Activated CD8-positive, alpha-beta memory T cell treated with anti-CD3 and anti-CD28 coated beads for 36 hours (primary cell): Measurements from ENCODE around the gene ANKRD11. TPM values are rescaled to one million over a fixed set of nuclear protein-coding genes. Genes with fewer than 3 reads are reported as not detected.

Experiments
- CTCF ChIA-PET: fragments of 350-600 bp; sonication (Branson Sonifier 250); formaldehyde crosslinking; loops from one replicate; lab custom pipeline; 2021; ENCODE audit warnings: antibody characterized with exemption; lab: Charles Lee
- POLR2A ChIA-PET: fragments of 350-600 bp; sonication (Branson Sonifier 250); formaldehyde crosslinking; loops from one replicate; lab custom pipeline; 2021; ENCODE audit warnings: antibody characterized with exemption; lab: Charles Lee
- total RNA-seq, 2 experiments: library from RNA; stranded (reverse); gene quantifications; one replicate each; pipeline ENCODE4 v1.2.3, GENCODE V29; 2021

ANKRD11 gene
- total RNA-seq: 100 to 1,000 TPM; 152 to 159 TPM

- CTCF ChIA-PET: interaction anchor here (0.7 to 1.6 kb wide), 4 partner anchors 11 to 158 kb away, joined by 3 to 7 read pairs (median 4); no protein-coding TSS in a partner anchor
- POLR2A ChIA-PET: interaction anchor here (0.6 to 2.5 kb wide), 7 partner anchors 14 to 249 kb away, joined by 3 to 17 read pairs (median 3); partner anchors contain the start of gene SPG7
These were observed at the start of gene ANKRD11 for GRCh38 chr16:89490439-89491237. Gene ANKRD11 (minus strand): TSS chr16:89490561. CDS start chr16:89317019, 173,542 bp downstream.

- CTCF ChIA-PET: interaction anchor here (1.5 kb wide), 1 partner anchor 11 kb away, joined by 5 read pairs; no protein-coding TSS in a partner anchor
- POLR2A ChIA-PET: no interaction called here
These were observed 47.9 kb upstream of the ANKRD11 start for GRCh38 chr16:89538286-89538685.

- ChIA-PET POLR2A (no interaction called here), CTCF (interaction anchor here (1.5 kb wide), 1 partner anchor 12 kb away, joined by 5 read pairs; no protein-coding TSS in a partner anchor)
These were observed 47.2 kb upstream of the ANKRD11 start for GRCh38 chr16:89537549-89537925.

DNA sequence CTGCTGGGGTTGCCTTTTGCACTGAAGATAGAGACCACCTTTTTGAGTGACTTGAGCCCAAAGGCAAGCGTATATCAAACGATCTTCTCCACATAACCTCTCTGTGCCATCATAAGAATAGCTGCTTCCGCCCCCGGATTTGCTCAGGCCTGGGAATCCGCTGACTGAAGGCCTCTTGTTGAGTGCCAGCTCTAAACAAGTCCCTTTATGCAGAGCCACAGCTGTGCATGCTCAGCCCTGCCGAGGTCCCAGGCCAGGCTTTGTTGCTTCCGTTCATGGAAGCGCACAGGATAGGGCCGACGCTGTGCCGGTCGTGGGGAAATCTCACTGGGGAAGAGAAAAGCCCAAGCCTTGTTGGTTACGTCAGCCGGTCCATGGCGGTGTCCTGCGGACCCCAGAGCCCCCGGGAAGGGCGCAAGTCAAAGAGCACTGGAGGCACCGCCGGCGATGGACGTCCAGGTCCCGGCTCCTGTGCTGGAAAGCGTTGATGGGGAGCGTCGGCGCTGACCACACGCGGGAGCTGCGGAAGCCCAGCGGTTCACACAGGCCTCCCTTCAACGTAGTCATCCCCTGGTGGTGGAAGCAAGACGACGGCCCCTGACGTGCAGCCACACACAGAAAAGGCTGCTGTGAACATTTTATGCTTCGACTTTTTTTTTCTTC is 46.7 kb upstream of the ANKRD11 start:
- POLR2A ChIA-PET: no interaction called here
- CTCF ChIA-PET: interaction anchor here (1.5 kb wide), 1 partner anchor 12 kb away, joined by 5 read pairs; no protein-coding TSS in a partner anchor

DNA sequence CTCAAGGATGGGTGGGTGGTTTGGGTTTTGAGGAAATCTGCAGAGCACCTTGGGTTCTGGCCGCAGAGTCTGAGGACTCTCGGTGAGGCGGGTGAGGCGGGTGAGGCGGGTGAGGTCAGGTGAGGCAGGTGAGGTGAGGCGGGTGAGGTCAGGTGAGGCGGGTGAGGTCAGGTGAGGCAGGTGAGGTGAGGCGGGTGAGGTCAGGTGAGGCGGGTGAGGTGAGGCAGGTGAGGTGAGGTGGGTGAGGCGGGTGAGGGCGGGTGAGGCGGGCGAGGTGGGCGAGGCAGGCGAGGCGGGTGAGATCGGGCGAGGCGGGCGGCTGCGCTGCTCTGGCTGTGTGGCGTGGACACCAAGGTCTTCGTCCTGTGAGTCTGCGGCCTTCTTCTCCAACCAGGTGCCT is 46.0 kb upstream of the ANKRD11 start:
- CTCF ChIA-PET: no interaction called here
- POLR2A ChIA-PET: no interaction called here

DNA sequence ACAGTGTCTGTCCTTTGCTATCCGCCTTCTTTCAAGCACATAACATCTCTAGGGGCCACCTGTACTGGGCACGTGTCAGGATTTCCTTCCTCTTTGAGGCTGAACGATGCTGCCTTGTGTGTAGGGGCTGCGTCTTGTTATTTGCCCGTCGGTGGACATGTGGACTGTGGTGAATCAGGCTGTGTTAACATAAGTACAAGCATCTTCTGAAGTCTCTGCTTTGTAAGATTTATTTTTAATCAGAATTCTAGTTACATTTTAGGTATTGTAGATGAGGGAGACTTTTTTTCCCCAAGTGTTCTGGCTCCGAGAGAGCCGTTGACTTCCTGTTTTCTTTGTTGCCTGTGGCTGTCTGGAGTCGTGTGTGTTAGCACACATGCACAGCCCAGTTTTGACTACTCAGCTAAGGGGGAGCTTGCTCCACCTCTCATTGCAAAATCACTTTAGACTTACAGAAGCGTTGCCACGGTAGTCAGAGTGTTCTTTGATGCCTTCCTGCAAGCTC is 43.9 kb upstream of the ANKRD11 start:
- POLR2A ChIA-PET: interaction anchor here (0.7 kb wide), 1 partner anchor 10 kb away, joined by 3 read pairs; no protein-coding TSS in a partner anchor

GRCh38 chr16:89531821-89532526 is 41.6 kb upstream of the ANKRD11 start:
- ChIA-PET CTCF (interaction anchor here (1.4 kb wide), 1 partner anchor 243 kb away, joined by 4 read pairs; no protein-coding TSS in a partner anchor), POLR2A (no interaction called here)

More for the DNA sequence above, 43.9 kb upstream of the ANKRD11 start:
- CTCF ChIA-PET: no interaction called here

GRCh38 chr16:89530401-89531381 is 40.3 kb upstream of the ANKRD11 start:
- CTCF ChIA-PET: no interaction called here
- POLR2A ChIA-PET: no interaction called here

- POLR2A ChIA-PET: no interaction called here
- CTCF ChIA-PET: no interaction called here
These were observed 38.7 kb upstream of the ANKRD11 start for GRCh38 chr16:89529097-89529496.

DNA sequence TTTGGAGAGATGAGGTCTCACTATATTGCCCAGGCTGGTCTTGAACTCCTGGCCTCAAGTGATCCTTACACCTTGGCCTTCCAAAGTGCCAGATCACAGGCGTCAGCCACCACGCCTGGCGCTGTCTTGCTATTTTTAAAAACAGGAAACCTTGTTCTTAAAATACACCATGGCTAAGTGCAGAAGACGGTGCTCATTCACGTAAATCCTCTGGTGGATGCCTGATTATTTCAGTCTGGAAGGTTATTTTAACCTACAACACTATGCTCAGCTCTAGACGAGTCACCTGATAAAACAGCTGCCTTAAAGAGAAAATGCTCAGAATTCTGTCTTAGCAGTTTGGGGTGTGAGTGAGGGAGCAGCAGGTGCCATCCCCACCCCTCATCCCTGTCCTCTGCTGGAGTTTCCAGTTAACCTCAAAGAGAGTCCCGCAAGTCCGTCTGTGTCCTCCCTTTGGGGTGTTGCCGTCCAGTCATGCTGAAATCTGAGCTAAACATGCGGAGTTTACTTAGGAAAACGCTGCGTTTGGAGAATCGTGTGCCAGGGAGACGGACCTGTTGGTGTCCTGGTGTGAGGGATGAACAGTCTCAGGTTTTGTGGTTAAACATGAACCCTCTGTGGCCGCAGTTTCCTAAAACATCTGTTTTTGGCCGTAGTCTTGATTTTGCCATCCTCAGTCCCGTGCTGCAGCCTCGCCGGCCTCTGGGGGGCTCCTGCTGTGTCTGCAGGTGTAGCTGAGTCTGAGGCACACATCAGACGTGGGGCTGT is 35.0 kb upstream of the ANKRD11 start:
- POLR2A ChIA-PET: no interaction called here
- CTCF ChIA-PET: no interaction called here

GRCh38 chr16:89523680-89524344 is 33.5 kb upstream of the ANKRD11 start:
- CTCF ChIA-PET: no interaction called here
- POLR2A ChIA-PET: no interaction called here

DNA sequence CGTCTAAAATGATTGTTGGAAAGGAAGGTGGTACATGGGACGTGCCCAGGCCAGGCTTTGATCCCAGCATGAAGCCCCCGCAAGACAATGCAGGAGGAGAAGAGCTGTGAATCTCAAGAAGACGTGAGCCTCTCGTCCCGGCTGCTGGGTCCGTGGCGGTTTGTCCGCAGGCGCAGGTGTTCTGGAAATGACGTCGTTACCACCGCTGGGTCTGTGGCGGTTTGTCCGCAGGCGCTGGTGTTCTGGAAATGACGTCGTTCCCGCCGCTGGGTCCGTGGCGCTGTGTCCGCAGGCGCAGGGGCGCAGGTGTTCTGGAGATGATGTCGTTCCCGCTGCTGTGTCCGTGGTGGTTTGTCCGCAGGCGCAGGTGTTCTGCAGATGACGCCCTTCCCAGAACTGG is 31.9 kb upstream of the ANKRD11 start:
- ChIA-PET POLR2A (no interaction called here), CTCF (no interaction called here)

DNA sequence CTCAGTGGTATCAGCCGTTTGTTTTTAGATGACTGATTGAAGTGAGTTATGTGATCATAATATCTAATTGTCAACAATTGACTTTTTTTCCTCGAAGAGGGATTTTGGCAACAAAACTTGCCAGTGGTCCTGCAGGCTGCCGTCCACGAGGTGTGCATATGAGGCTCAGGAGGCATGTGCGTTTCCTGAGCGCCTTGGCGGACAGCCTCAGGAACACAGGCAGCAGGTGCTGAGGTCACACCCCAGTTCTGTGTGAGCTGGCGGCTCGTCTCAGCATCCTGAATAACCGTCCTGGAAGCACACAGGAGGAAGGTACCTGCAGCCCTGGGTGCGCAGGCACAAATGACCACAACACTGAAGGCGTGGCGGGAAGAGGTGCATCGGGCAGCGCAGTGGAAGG is 29.5 kb upstream of the ANKRD11 start:
- CTCF ChIA-PET: no interaction called here

DNA sequence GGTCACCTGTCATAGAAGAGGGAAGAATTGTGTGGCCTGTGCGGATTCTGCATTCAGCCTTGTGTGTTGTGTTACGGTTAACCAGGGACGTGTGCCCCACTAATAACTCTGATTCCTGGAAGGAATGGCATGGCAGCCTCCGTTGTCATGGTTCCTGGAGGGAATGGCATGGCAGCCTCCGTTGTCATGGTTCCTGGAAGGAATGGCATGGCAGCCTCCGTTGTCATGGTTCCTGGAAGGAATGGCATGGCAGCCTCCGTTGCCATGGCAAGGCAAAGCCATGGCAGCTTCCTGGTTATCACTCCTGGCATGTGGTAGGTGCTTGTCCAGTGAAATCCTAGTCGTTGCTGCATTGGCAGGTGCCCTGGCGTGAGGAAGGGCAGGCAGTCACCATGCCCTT is 26.8 kb upstream of the ANKRD11 start:
- CTCF ChIA-PET: interaction anchor here (1.1 kb wide), 1 partner anchor 59 kb away, joined by 3 read pairs; no protein-coding TSS in a partner anchor
- POLR2A ChIA-PET: no interaction called here

More for the DNA sequence above, 29.5 kb upstream of the ANKRD11 start:
- POLR2A ChIA-PET: no interaction called here

GRCh38 chr16:89512453-89512852 is 22.1 kb upstream of the ANKRD11 start:
- ChIA-PET CTCF (no interaction called here), POLR2A (no interaction called here)

- CTCF ChIA-PET: no interaction called here
- POLR2A ChIA-PET: no interaction called here
These were observed 21.0 kb upstream of the ANKRD11 start for GRCh38 chr16:89511374-89511773.

- ChIA-PET CTCF (interaction anchor here (0.6 to 4.1 kb wide), 3 partner anchors 195 to 305 kb away, joined by 3 to 24 read pairs (median 5); no protein-coding TSS in a partner anchor), POLR2A (no interaction called here)
These were observed 20.2 kb upstream of the ANKRD11 start for GRCh38 chr16:89510526-89510925.
